ENCODE measurements around the gene RTP2.

Gene RTP2

GRCh38 chr3:187722206-187722612 lies 19.9 kb upstream of the RTP2 start:
- POLR2A ChIA-PET = no interaction called here
- H3K4me3 ChIP-seq (ENCODE audit: low read depth, low read length) = no peak overlapping the region
- TF ChIP-seq CTCF (IDR thresholded peaks at IDR 0.05; ENCODE audit: insufficient read depth, low read length, missing control alignments) = no peak
- no peak for DNase-seq (ENCODE audit: low read depth, low spot score)
- CTCF ChIA-PET = interaction anchor here (1.1 to 2.4 kb wide), 3 partner anchors 8 to 18 kb away, joined by 4 to 12 read pairs (median 6); no protein-coding TSS in a partner anchor

GRCh38 chr3:187721055-187721454 lies 18.7 kb upstream of the RTP2 start:
- DNase-seq (ENCODE audit: low read depth, low spot score) = no peak
- no peak for TF ChIP-seq CTCF (IDR thresholded peaks at IDR 0.05; ENCODE audit: insufficient read depth, low read length, missing control alignments)
- ChIA-PET POLR2A (interaction anchor here (0.8 kb wide), 1 partner anchor 13 kb away, joined by 3 read pairs; no protein-coding TSS in a partner anchor), CTCF (interaction anchor here (1.0 to 1.3 kb wide), 2 partner anchors 11 to 42 kb away, joined by 3 to 4 read pairs; no protein-coding TSS in a partner anchor)
- no peak overlapping the region for H3K4me3 ChIP-seq (ENCODE audit: low read depth, low read length)

- no peak overlapping the region for H3K4me3 ChIP-seq (ENCODE audit: low read depth, low read length)
- POLR2A ChIA-PET = interaction anchor here (0.8 kb wide), 1 partner anchor 14 kb away, joined by 3 read pairs; no protein-coding TSS in a partner anchor
- CTCF ChIA-PET = interaction anchor here (1.3 to 12.4 kb wide), 3 partner anchors 17 to 401 kb away, joined by 4 to 190 read pairs (median 86); partner anchors contain the start of gene RTP2
- TF ChIP-seq CTCF (IDR thresholded peaks at IDR 0.05; ENCODE audit: insufficient read depth, low read length, missing control alignments) = no peak
- no peak for DNase-seq (ENCODE audit: low read depth, low spot score)
These were observed 17.9 kb upstream of the RTP2 start for GRCh38 chr3:187720337-187720670.

- POLR2A ChIA-PET = no interaction called here
- TF ChIP-seq CTCF (IDR thresholded peaks at IDR 0.05; ENCODE audit: insufficient read depth, low read length, missing control alignments) = no peak
- no peak overlapping the region for H3K4me3 ChIP-seq (ENCODE audit: low read depth, low read length)
- CTCF ChIA-PET = interaction anchor here (1.3 to 12.4 kb wide), 6 partner anchors 15 to 1236 kb away, joined by 3 to 190 read pairs (median 51); partner anchors contain the start of gene RTP2
- DNase-seq (ENCODE audit: low read depth, low spot score) = no peak
These were observed 17.4 kb upstream of the RTP2 start for GRCh38 chr3:187719628-187720336.

GRCh38 chr3:187718802-187719201 lies 16.4 kb upstream of the RTP2 start:
- POLR2A ChIA-PET = interaction anchor here (1.1 kb wide), 1 partner anchor 10 kb away, joined by 3 read pairs; no protein-coding TSS in a partner anchor
- DNase-seq (ENCODE audit: low read depth, low spot score) = no peak
- H3K4me3 ChIP-seq (ENCODE audit: low read depth, low read length) = no peak overlapping the region
- TF ChIP-seq CTCF (IDR thresholded peaks at IDR 0.05; ENCODE audit: insufficient read depth, low read length, missing control alignments) = no peak
- CTCF ChIA-PET = interaction anchor here (0.7 to 12.4 kb wide), 10 partner anchors 10 to 1740 kb away, joined by 3 to 190 read pairs (median 4); partner anchors contain the start of gene RTP2

GRCh38 chr3:187717572-187717971 lies 15.2 kb upstream of the RTP2 start:
- no peak for TF ChIP-seq CTCF (IDR thresholded peaks at IDR 0.05; ENCODE audit: insufficient read depth, low read length, missing control alignments)
- ChIA-PET CTCF (interaction anchor here (0.6 to 12.4 kb wide), 11 partner anchors 9 to 1738 kb away, joined by 3 to 190 read pairs (median 3); partner anchors contain the start of gene RTP2), POLR2A (interaction anchor here (0.8 kb wide), 1 partner anchor 8 kb away, joined by 5 read pairs; no protein-coding TSS in a partner anchor)
- H3K4me3 ChIP-seq (ENCODE audit: low read depth, low read length) = no peak overlapping the region
- DNase-seq (ENCODE audit: low read depth, low spot score) = no peak
